Measurements from ENCODE around the gene CEP112. TPM values are rescaled to one million over a fixed set of nuclear protein-coding genes. Genes with fewer than 3 reads are reported as not detected.

CEP112 gene
- total and polyA plus RNA-seq, 2 of the 13 experiments (the other 11 are each of a cell fraction or from before 2014, with no cell fraction given) = 1.2 to 3.4 TPM

DNA sequence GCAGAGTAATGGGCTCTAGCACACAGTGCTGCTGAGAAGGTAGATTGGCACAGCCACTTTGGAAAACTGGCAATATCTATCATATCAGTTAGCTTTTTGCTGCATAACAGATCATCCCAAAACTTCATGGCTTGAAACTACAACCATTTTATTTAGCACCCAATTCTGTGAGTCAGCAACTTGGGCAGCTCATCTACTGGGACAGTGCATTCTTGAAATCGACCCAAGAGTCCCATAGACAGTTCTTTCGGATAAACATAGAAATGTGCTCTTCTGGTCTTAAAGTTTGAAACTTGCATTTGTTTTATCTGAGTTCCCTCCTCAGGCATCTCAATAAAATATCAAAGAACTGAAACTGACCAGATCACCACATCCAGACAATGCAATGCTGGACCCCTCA lies 76.7 kb downstream of the CEP112 start:
- DNase-seq (ENCODE audit: low spot score) (no peak), FAIRE-seq (no peak), ATAC-seq (no peak)
- no peak for TF ChIP-seq SRF (IDR thresholded peaks at IDR 0.05; ENCODE audit: low read depth, low read length)
- no peak for TF ChIP-seq NFRKB (IDR thresholded peaks at IDR 0.05)
- no peak for TF ChIP-seq ZNF567 (CRISPR knock-in tag; IDR thresholded peaks at IDR 0.05; ENCODE audit: borderline replicate concordance)
- TF ChIP-seq KAT8 (CRISPR knock-in tag; IDR thresholded peaks at IDR 0.05) = no peak
- TF ChIP-seq, protein P1, sequence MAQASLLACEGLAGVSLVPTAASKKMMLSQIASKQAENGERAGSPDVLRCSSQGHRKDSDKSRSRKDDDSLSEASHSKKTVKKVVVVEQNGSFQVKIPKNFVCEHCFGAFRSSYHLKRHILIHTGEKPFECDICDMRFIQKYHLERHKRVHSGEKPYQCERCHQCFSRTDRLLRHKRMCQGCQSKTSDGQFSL (CRISPR knock-in tag; IDR thresholded peaks at IDR 0.05) = no peak
- no peak for TF ChIP-seq GATAD1 (CRISPR knock-in tag; IDR thresholded peaks at IDR 0.05)
- TF ChIP-seq ZNF232 (CRISPR knock-in tag; IDR thresholded peaks at IDR 0.05; ENCODE audit: borderline replicate concordance) = no peak
- TF ChIP-seq ETV5 (CRISPR knock-in tag; IDR thresholded peaks at IDR 0.05; ENCODE audit: borderline replicate concordance) = no peak
- TF ChIP-seq, protein P2, sequence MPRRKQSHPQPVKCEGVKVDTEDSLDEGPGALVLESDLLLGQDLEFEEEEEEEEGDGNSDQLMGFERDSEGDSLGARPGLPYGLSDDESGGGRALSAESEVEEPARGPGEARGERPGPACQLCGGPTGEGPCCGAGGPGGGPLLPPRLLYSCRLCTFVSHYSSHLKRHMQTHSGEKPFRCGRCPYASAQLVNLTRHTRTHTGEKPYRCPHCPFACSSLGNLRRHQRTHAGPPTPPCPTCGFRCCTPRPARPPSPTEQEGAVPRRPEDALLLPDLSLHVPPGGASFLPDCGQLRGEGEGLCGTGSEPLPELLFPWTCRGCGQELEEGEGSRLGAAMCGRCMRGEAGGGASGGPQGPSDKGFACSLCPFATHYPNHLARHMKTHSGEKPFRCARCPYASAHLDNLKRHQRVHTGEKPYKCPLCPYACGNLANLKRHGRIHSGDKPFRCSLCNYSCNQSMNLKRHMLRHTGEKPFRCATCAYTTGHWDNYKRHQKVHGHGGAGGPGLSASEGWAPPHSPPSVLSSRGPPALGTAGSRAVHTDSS (CRISPR knock-in tag; conservative IDR thresholded peaks at IDR 0.05) = no peak
- no peak for TF ChIP-seq IKZF4 (CRISPR knock-in tag; IDR thresholded peaks at IDR 0.05; ENCODE audit: borderline replicate concordance, low read depth, not compliant biosample characterization)
- TF ChIP-seq, protein P3, sequence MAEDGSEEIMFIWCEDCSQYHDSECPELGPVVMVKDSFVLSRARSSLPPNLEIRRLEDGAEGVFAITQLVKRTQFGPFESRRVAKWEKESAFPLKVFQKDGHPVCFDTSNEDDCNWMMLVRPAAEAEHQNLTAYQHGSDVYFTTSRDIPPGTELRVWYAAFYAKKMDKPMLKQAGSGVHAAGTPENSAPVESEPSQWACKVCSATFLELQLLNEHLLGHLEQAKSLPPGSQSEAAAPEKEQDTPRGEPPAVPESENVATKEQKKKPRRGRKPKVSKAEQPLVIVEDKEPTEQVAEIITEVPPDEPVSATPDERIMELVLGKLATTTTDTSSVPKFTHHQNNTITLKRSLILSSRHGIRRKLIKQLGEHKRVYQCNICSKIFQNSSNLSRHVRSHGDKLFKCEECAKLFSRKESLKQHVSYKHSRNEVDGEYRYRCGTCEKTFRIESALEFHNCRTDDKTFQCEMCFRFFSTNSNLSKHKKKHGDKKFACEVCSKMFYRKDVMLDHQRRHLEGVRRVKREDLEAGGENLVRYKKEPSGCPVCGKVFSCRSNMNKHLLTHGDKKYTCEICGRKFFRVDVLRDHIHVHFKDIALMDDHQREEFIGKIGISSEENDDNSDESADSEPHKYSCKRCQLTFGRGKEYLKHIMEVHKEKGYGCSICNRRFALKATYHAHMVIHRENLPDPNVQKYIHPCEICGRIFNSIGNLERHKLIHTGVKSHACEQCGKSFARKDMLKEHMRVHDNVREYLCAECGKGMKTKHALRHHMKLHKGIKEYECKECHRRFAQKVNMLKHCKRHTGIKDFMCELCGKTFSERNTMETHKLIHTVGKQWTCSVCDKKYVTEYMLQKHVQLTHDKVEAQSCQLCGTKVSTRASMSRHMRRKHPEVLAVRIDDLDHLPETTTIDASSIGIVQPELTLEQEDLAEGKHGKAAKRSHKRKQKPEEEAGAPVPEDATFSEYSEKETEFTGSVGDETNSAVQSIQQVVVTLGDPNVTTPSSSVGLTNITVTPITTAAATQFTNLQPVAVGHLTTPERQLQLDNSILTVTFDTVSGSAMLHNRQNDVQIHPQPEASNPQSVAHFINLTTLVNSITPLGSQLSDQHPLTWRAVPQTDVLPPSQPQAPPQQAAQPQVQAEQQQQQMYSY (CRISPR knock-in tag; IDR thresholded peaks at IDR 0.05) = no peak
- TF ChIP-seq RBAK (CRISPR knock-in tag; IDR thresholded peaks at IDR 0.05) = no peak
- TF ChIP-seq, protein P4, sequence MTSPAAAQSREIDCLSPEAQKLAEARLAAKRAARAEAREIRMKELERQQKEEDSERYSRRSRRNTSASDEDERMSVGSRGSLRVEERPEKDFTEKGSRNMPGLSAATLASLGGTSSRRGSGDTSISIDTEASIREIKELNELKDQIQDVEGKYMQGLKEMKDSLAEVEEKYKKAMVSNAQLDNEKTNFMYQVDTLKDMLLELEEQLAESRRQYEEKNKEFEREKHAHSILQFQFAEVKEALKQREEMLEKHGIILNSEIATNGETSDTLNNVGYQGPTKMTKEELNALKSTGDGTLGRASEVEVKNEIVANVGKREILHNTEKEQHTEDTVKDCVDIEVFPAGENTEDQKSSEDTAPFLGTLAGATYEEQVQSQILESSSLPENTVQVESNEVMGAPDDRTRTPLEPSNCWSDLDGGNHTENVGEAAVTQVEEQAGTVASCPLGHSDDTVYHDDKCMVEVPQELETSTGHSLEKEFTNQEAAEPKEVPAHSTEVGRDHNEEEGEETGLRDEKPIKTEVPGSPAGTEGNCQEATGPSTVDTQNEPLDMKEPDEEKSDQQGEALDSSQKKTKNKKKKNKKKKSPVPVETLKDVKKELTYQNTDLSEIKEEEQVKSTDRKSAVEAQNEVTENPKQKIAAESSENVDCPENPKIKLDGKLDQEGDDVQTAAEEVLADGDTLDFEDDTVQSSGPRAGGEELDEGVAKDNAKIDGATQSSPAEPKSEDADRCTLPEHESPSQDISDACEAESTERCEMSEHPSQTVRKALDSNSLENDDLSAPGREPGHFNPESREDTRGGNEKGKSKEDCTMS (CRISPR knock-in tag; conservative IDR thresholded peaks at IDR 0.05) = no peak
- TF ChIP-seq, protein P5, sequence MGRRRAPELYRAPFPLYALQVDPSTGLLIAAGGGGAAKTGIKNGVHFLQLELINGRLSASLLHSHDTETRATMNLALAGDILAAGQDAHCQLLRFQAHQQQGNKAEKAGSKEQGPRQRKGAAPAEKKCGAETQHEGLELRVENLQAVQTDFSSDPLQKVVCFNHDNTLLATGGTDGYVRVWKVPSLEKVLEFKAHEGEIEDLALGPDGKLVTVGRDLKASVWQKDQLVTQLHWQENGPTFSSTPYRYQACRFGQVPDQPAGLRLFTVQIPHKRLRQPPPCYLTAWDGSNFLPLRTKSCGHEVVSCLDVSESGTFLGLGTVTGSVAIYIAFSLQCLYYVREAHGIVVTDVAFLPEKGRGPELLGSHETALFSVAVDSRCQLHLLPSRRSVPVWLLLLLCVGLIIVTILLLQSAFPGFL (CRISPR knock-in tag; IDR thresholded peaks at IDR 0.05) = no peak
- no peak for TF ChIP-seq ZNF121 (CRISPR knock-in tag; IDR thresholded peaks at IDR 0.05)
- TF ChIP-seq REXO4 (CRISPR knock-in tag; IDR thresholded peaks at IDR 0.05; ENCODE audit: borderline replicate concordance) = no peak
- no peak for TF ChIP-seq ZNF782 (CRISPR knock-in tag; IDR thresholded peaks at IDR 0.05; ENCODE audit: borderline replicate concordance)
- no peaks in the 10 kb centered on the region for H3K36me3 ChIP-seq (replicated peaks in 1 of 2; ENCODE audit: control insufficient read depth in 1 of 2, insufficient read depth in 2 of 2, low read length in 2 of 2)
- intact Hi-C loops (cut with micrococcal nuclease; ENCODE audit: unreplicated experiment) (no loop called here), in situ Hi-C loops (cut with HindIII; ENCODE audit: extremely low pct_ligation_motif_present, low pct_unique_long_range_greater_than_20kb) (no loop called here)
- H3K27me3 ChIP-seq (ENCODE audit: control insufficient read depth in 1 of 2, insufficient read depth in 2 of 2, low read length in 2 of 2) = no peaks in the 10 kb centered on the region
- H3K9me3 ChIP-seq (ENCODE audit: low read length) = peaks cover 7% of the 10 kb centered on the region; the same call in 1 of the 2 replicates
- no peak overlapping the region for H3K9ac ChIP-seq (ENCODE audit: insufficient read depth, low read depth, low read length)
- H3K4me3 ChIP-seq (replicated peaks in 1 of 3; ENCODE audit: insufficient read depth in 1 of 3, low read depth in 2 of 3, low read length in 3 of 3) = no peak overlapping the region
- no peak overlapping the region for H2AFZ ChIP-seq (ENCODE audit: low read length)
- BruUV-seq (replicated peaks) = no TSS peak
- H3K27ac ChIP-seq (ENCODE audit: extremely low read length, insufficient read depth, low read length) = no peak overlapping the region
- ChIA-PET POLR2A (no interaction called here), CTCF (ENCODE audit: low intra/inter-chr PET ratio, low total read pairs) (no interaction called here)
- H4K20me1 ChIP-seq (ENCODE audit: insufficient read depth, low read length) = no peaks in the 10 kb centered on the region
- H3K4me2 ChIP-seq (ENCODE audit: low read depth, low read length) = no peak overlapping the region
- no peaks in the 10 kb centered on the region for H3K79me2 ChIP-seq (ENCODE audit: insufficient read depth, low read length)
- H3K4me1 ChIP-seq (ENCODE audit: insufficient read depth, low read length) = no peaks in the 10 kb centered on the region
- WGBS (ENCODE audit: low lambda C conversion rate) = 57% methylated on average over 2 of the region's 2 CpGs

All from HepG2 (cell line).